Loucy (cell line): ENCODE data around the gene IPO9.

Experiments
- H2AFZ ChIP-seq: fragments of 200-600 bp; sonication (generic); 2 replicates; pipeline ENCODE4 v1.6.0; 2016; ENCODE audit warnings: antibody characterized with exemption, mild to moderate bottlenecking, low read length, moderate library complexity
- H3F3A ChIP-seq: fragments of 200-600 bp; 2 replicates; pipeline ENCODE4 v1.6.0; 2016; ENCODE audit warnings: antibody characterized with exemption, low read depth, mild to moderate bottlenecking
- H3K27me3 ChIP-seq: fragments of 200-600 bp; sonication (generic); 2 replicates; pipeline ENCODE4 v1.6.1; 2014; ENCODE audit warnings: low read length, mild to moderate bottlenecking; ENCODE audit not compliant: insufficient read depth, poor library complexity, severe bottlenecking
- H3K36me3 ChIP-seq: fragments of 200-600 bp; sonication (generic); 2 replicates; pipeline ENCODE4 v1.6.1; 2016; ENCODE audit warnings: low read length; ENCODE audit not compliant: insufficient read depth
- H3K4me1 ChIP-seq: fragments of 200-600 bp; sonication (generic); 2 replicates; pipeline ENCODE4 v1.5.1; 2014; ENCODE audit warnings: low read length, mild to moderate bottlenecking; ENCODE audit not compliant: insufficient read depth, poor library complexity, severe bottlenecking
- H3K4me2 ChIP-seq: fragments of 200-600 bp; sonication (generic); 2 replicates; pipeline ENCODE4 v1.6.0; 2014; ENCODE audit warnings: antibody characterized with exemption, low read length, low read depth, mild to moderate bottlenecking; ENCODE audit not compliant: poor library complexity, severe bottlenecking
- H3K4me3 ChIP-seq: fragments of 200-600 bp; sonication (generic); 2 replicates; pipeline ENCODE4 v1.5.1; 2014; ENCODE audit warnings: low read length, mild to moderate bottlenecking, mixed read lengths; ENCODE audit not compliant: poor library complexity, severe bottlenecking
- H3K79me2 ChIP-seq: fragments of 200-600 bp; sonication (generic); 2 replicates; pipeline ENCODE4 v1.6.1; 2014; ENCODE audit warnings: low read length; ENCODE audit not compliant: insufficient read depth
- H3K9ac ChIP-seq: fragments of 200-600 bp; sonication (generic); 2 replicates; pipeline ENCODE4 v1.6.0; 2014; ENCODE audit warnings: mild to moderate bottlenecking, low read depth, low read length, moderate library complexity; ENCODE audit not compliant: poor library complexity, severe bottlenecking
- H3K9me2 ChIP-seq: fragments of 200-600 bp; sonication (generic); replicated peaks from 2 replicates; pipeline ENCODE4 v1.6.1; 2016; ENCODE audit warnings: low read depth, low read length, mixed read lengths
- H3K9me3 ChIP-seq: fragments of 200-600 bp; sonication (generic); 2 replicates; pipeline ENCODE4 v1.6.1; 2014; ENCODE audit warnings: mild to moderate bottlenecking, antibody characterized with exemption, low read length, low read depth; ENCODE audit not compliant: insufficient read depth
- H4K20me1 ChIP-seq: fragments of 200-600 bp; sonication (generic); 2 replicates; pipeline ENCODE4 v1.6.0; 2014; ENCODE audit warnings: antibody characterized with exemption, low read length, mild to moderate bottlenecking; ENCODE audit not compliant: insufficient read depth, poor library complexity, severe bottlenecking
- CTCF ChIP-seq: fragments of 200-600 bp; sonication (generic); conservative IDR thresholded peaks from 2 replicates; pipeline ENCODE4 v1.5.1; 2014; ENCODE audit warnings: mild to moderate bottlenecking, antibody characterized with exemption, low read length
- EZH2phosphoT487 ChIP-seq: fragments of 200-600 bp; IDR thresholded peaks from 2 replicates; pipeline ENCODE4 v1.6.1; 2018; ENCODE audit warnings: antibody characterized with exemption, mild to moderate bottlenecking, moderate library complexity, borderline replicate concordance

Gene IPO9

DNA sequence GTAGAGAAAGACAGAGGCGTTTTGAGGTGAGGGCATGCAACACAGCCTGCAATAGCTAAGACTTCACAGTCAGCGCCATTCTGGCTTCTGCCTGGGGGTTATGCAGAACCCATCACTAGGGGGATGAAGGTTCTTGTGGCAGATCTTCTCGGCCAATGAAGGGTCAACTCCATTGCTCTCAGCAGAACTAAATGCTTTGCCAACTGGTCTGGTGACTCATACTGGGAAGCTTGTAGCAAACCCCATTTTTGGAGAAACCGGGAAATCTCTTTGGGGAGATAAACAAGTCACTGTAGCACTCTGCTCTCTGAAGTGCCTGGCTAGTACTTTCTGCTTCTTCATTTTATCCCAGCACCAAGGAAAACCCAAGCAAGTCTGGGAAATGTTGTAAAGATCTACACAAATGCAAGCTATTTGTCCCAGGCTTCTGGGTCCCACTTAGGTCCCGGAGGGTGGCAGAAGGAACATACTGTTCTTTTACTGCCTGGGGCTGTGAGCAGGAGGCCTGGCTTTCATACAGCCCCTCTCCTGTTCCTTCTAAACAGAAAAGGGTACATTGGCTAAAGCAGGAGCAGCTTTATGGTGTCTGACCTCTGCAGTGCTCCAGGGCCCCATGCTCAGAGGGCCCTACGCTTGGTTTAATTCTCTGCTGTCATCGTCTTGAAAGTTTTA, 88.5 kb downstream of the IPO9 start:
- no peaks in the 10 kb centered on the region for H4K20me1 ChIP-seq
- no peaks in the 10 kb centered on the region for H3F3A ChIP-seq
- no peak overlapping the region for H3K9ac ChIP-seq
- no peak for TF ChIP-seq CTCF
- no peak for TF ChIP-seq EZH2phosphoT487
- H3K79me2 ChIP-seq = no peaks in the 10 kb centered on the region
- no peak overlapping the region for H3K4me3 ChIP-seq
- H3K27me3 ChIP-seq = no peaks in the 10 kb centered on the region
- no peak overlapping the region for H3K4me2 ChIP-seq
- H3K4me1 ChIP-seq = peaks cover 11% of the 10 kb centered on the region
- H3K9me3 ChIP-seq = no peaks in the 10 kb centered on the region
- H2AFZ ChIP-seq = no peak overlapping the region
- no peaks in the 10 kb centered on the region for H3K9me2 ChIP-seq
- H3K36me3 ChIP-seq = no peaks in the 10 kb centered on the region

- H3K4me1 ChIP-seq = peaks cover 11% of the 10 kb centered on the region
- TF ChIP-seq EZH2phosphoT487 = no peak
- no peak for TF ChIP-seq CTCF
- no peaks in the 10 kb centered on the region for H3K36me3 ChIP-seq
- H3K79me2 ChIP-seq = no peaks in the 10 kb centered on the region
- H3K9me3 ChIP-seq = no peaks in the 10 kb centered on the region
- no peak overlapping the region for H3K4me2 ChIP-seq
- no peaks in the 10 kb centered on the region for H3K9me2 ChIP-seq
- H2AFZ ChIP-seq = no peak overlapping the region
- no peak overlapping the region for H3K9ac ChIP-seq
- no peaks in the 10 kb centered on the region for H3F3A ChIP-seq
- no peak overlapping the region for H3K4me3 ChIP-seq
- H3K27me3 ChIP-seq = no peaks in the 10 kb centered on the region
- H4K20me1 ChIP-seq = no peaks in the 10 kb centered on the region
Measured at GRCh38 chr1:201918343-201918742, 89.4 kb downstream of the IPO9 start.

DNA sequence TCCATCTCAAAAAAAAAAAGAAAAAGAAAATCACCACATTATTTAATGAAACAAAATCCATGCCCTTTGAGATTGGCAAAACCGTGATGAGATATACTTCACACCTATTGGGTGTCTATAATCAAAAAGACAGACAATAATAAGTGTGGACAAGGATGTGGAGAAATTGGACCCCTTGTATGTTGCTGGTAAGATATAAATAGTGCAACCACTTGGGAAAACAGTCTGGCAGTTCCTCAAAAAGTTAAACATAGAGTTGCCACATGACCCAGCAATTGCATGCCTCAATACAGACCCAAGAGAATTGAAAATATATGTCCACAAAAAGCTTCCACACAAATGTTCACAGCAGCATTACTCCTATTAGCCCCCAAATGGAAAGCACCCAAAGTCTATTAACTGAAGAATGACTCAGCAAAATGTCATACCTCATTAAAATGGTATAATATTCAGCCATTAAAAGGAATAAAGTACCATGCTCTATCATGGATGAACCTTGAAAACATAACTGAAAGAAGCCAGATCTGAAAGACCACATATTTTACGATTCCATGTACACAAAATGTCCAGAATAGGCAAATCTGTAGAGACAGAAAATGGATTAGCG, 93.1 kb downstream of the IPO9 start:
- Histone ChIP-seq H3K9me3 (no peaks in the 10 kb centered on the region), H3K9me2 (no peaks in the 10 kb centered on the region), H3K79me2 (no peaks in the 10 kb centered on the region), H3K9ac (no peak overlapping the region), H3K4me3 (no peak overlapping the region), H2AFZ (no peak overlapping the region), H3K27me3 (no peaks in the 10 kb centered on the region), H4K20me1 (no peaks in the 10 kb centered on the region), H3K36me3 (no peaks in the 10 kb centered on the region), H3K4me1 (no peaks in the 10 kb centered on the region), H3F3A (no peaks in the 10 kb centered on the region), H3K4me2 (no peak overlapping the region)
- TF ChIP-seq EZH2phosphoT487 = no peak
- TF ChIP-seq CTCF = no peak
